Hepatocyte (in vitro differentiated cells): ENCODE data around the gene CLRN2.

Experiments
- CTCF ChIP-seq: fragments of 200-600 bp; sonication (generic); IDR thresholded peaks from 2 replicates; pipeline ENCODE4 v1.5.1; 2016; ENCODE audit warnings: antibody characterized with exemption, mild to moderate bottlenecking; ENCODE audit not compliant: poor library complexity
- EZH2 ChIP-seq: fragments of 200-600 bp; sonication (generic); IDR thresholded peaks from 2 replicates; pipeline ENCODE4 v1.6.1; 2016; ENCODE audit warnings: antibody characterized with exemption, mild to moderate bottlenecking, borderline replicate concordance
- EZH2phosphoT487 ChIP-seq: fragments of 200-600 bp; sonication (generic); IDR thresholded peaks from one replicate; pipeline ENCODE4 v1.6.1; 2018; ENCODE audit warnings: antibody characterized with exemption, mild to moderate bottlenecking, low read depth, moderate library complexity; ENCODE audit not compliant: unreplicated experiment, severe bottlenecking

DNA sequence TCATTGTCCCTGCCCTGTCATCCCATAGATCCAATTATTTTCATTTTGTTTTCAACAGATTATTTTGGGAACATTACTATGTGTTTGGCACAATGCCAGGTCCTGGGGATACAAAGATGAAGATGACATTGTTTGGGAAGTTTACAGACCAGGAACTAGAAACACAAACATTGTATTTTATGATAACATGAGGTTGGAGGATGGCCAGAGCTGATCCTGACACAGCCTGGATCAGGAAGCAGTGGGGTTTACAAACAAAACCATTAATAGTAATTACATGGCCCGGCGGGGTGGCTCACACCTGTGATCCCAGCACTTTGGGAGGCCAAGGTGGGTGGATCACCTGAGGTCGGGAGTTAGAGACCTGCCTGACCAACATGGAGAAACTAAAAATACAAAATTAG is 29.9 kb downstream of the CLRN2 start:
- no peak for TF ChIP-seq EZH2phosphoT487
- no peak for TF ChIP-seq CTCF
- TF ChIP-seq EZH2, result no peak
